ENCODE results near the gene ZNF646. TPM values are rescaled to one million over a fixed set of nuclear protein-coding genes. Genes with fewer than 3 reads are reported as not detected.

ZNF646 gene
- total RNA-seq, 6 experiments from 2014 or later, result 13.0 to 16.3 (median 14.7) TPM

- DNase-seq, result peak; percentile 53
- H3K4me3 Mint-ChIP-seq, result no peak overlapping the region
- no peaks in the 10 kb centered on the region for H3K9me3 Mint-ChIP-seq
- H3K36me3 Mint-ChIP-seq (ENCODE audit: low read depth), result peaks cover 6% of the 10 kb centered on the region
- peak overlapping the region; percentile 82 for H3K27ac Mint-ChIP-seq
- H3K27me3 Mint-ChIP-seq (ENCODE audit: insufficient read depth), result peaks cover 5% of the 10 kb centered on the region
- peaks cover 33% of the 10 kb centered on the region for H3K4me1 Mint-ChIP-seq (ENCODE audit: low read depth)
- no peak for TF ChIP-seq CTCF (IDR thresholded peaks at IDR 0.05)
These were observed 16.3 kb downstream of the ZNF646 start for GRCh38 chr16:31090540-31090939.

GRCh38 chr16:31092330-31092729, 18.1 kb downstream of the ZNF646 start:
- peak overlapping the region; percentile 74; the same call in 1 of the 2 replicates for H3K27ac Mint-ChIP-seq
- no peak for TF ChIP-seq CTCF (IDR thresholded peaks at IDR 0.05)
- H3K4me1 Mint-ChIP-seq (ENCODE audit: low read depth), result peaks cover 38% of the 10 kb centered on the region
- no peaks in the 10 kb centered on the region for H3K9me3 Mint-ChIP-seq
- H3K4me3 Mint-ChIP-seq, result peak overlapping the region; percentile 52
- peaks cover 6% of the 10 kb centered on the region for H3K36me3 Mint-ChIP-seq (ENCODE audit: low read depth)
- H3K27me3 Mint-ChIP-seq (ENCODE audit: insufficient read depth), result peaks cover 4% of the 10 kb centered on the region; the same call in 1 of the 2 replicates
- peak; percentile 57 for DNase-seq

GRCh38 chr16:31093132-31093703, 19.0 kb downstream of the ZNF646 start:
- Mint-ChIP-seq H3K27ac (peak overlapping the region; percentile 85; the same call in 1 of the 2 replicates), H3K4me1 (ENCODE audit: low read depth) (peaks cover 38% of the 10 kb centered on the region), H3K36me3 (ENCODE audit: low read depth) (peaks cover 6% of the 10 kb centered on the region), H3K4me3 (peak overlapping the region; percentile 98), H3K9me3 (no peaks in the 10 kb centered on the region), H3K27me3 (ENCODE audit: insufficient read depth) (peaks cover 4% of the 10 kb centered on the region; the same call in 1 of the 2 replicates)
- no peak for TF ChIP-seq CTCF (IDR thresholded peaks at IDR 0.05)
- DNase-seq, result peak; percentile 21

DNA sequence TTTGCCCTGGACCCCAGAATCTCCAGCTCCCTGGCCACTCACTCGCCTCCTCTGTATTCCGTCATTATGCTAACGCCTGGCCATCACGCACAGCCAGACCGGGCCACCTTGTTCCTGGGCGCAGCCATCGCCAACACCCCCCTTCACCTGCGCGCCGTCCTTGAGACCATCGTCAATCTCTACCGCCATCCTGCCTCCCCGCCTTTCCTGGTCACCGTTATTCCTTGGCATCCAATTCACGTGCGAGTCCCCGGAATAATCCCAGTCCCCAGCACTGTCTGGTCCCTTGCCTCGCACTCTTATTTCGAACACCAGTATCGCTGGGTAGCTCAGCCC, 19.8 kb downstream of the ZNF646 start:
- peak overlapping the region; percentile 98 for H3K4me3 Mint-ChIP-seq
- peaks cover 38% of the 10 kb centered on the region for H3K4me1 Mint-ChIP-seq (ENCODE audit: low read depth)
- peaks cover 6% of the 10 kb centered on the region for H3K36me3 Mint-ChIP-seq (ENCODE audit: low read depth)
- H3K9me3 Mint-ChIP-seq, result no peaks in the 10 kb centered on the region
- no peak for TF ChIP-seq CTCF (IDR thresholded peaks at IDR 0.05)
- H3K27ac Mint-ChIP-seq, result peak overlapping the region; percentile 85
- peaks cover 4% of the 10 kb centered on the region; the same call in 1 of the 2 replicates for H3K27me3 Mint-ChIP-seq (ENCODE audit: insufficient read depth)
- no peak for DNase-seq

DNA sequence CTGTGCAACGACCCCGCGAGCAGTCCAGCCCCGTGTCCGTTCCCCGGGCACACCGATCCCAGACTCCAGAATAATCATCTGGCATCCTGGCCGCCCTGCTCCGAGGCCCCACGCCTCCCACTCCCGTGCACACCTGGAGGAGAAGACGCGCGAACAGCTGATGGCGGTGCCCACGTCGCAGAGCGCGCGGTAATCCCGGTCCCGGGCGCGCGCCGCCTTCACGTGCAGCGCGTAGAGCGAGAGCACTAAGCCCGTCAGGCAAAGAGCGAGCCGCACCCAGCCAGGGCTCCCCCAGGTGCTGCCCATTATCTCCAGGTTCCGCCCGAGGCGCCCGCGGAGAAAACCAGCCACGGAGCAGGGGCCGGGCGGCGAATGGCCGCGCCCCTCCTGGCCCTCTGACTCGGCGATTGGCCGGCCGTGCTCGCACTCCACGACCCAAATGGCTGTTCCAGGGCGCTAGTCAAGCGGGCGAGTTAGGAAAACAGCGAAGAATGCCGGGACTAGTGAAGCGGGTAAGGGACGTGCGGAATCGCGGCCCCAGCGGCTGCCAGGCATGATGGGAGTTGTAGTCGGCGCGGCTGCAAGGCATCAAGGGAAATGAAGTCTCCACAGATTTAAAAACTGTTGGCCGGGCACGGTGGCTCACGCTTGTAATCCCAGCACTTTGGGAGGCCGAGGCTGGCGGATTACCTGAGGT, 20.4 kb downstream of the ZNF646 start, which contains the start of gene VKORC1:
Gene VKORC1 (minus strand): TSS at position 374 of the 697 bp plus-strand sequence. CDS start 68 bp downstream, at position 306.
- peaks cover 4% of the 10 kb centered on the region; the same call in 1 of the 2 replicates for H3K27me3 Mint-ChIP-seq (ENCODE audit: insufficient read depth)
- H3K36me3 Mint-ChIP-seq (ENCODE audit: low read depth), result peaks cover 6% of the 10 kb centered on the region
- peaks cover under 1% of the 10 kb centered on the region; the same call in 1 of the 2 replicates for H3K9me3 Mint-ChIP-seq
- H3K4me1 Mint-ChIP-seq (ENCODE audit: low read depth), result peaks cover 38% of the 10 kb centered on the region
- H3K4me3 Mint-ChIP-seq, result peak within 1 kb of the TSS; percentile 98
- peak within 1 kb of the TSS; percentile 85 for H3K27ac Mint-ChIP-seq
- TF ChIP-seq CTCF (IDR thresholded peaks at IDR 0.05), result no peak
- peak; percentile 98 for DNase-seq

Data from HFFc6 (cell line).